PFSK-1 (cell line): ENCODE results near the gene ANO1.

Experiments
- POLR2AphosphoS5 ChIP-seq: IDR thresholded peaks from 2 replicates; pipeline ENCODE4 v1.6.1; 2012; ENCODE audit warnings: low read depth, mild to moderate bottlenecking, control low read depth, low read length, moderate library complexity
- SIN3A ChIP-seq: IDR thresholded peaks from 2 replicates; pipeline ENCODE4 v1.6.1; 2012; ENCODE audit warnings: mild to moderate bottlenecking, low read length, moderate library complexity, borderline replicate concordance; ENCODE audit not compliant: insufficient read depth
- TF ChIP-seq, protein P1 (sequence below), 2 experiments: IDR thresholded peaks; 2 replicates each; pipeline versions ENCODE4 v1.6.1 to v1.8.0; 2011 to 2012; ENCODE audit warnings: low read depth in 2 of 2, low read length in 2 of 2, control low read depth in 1 of 2, inconsistent platforms in 1 of 2, mild to moderate bottlenecking in 1 of 2, moderate library complexity in 1 of 2; ENCODE audit not compliant: insufficient read depth in 1 of 2

DNA sequence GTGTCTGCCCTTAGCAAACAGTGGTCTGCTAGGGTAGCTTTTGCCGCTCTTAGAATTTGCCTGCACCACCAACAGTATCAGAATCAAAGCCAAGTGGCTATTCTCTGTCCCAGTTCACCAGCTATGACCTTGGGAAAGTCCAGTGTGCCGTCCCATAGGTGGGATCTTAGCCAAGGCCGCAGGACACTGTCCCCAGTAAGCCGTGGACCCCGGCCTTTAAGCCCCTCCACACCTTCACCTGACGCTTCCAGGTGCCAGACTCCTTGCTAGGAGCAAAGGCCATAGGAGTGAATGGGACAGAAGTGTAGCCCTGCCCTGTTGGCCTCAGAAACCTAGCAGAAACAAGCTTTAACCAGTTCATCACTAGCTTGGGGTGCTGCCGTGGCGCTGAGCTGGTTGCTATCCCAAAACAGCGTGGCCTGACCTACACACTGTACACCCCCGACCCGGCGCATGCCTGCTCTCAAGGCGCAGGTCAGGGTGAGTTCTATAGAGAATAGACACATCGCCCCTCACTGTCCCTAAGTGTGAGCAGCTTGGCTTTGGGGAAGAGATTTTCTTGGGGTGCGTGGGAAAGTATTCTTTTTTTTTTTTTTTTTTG lies 129.5 kb downstream of the ANO1 start:
- TF ChIP-seq POLR2AphosphoS5 (no peak; the same call in 1 of the 2 replicates), SIN3A (no peak)
- TF ChIP-seq, protein P1, sequence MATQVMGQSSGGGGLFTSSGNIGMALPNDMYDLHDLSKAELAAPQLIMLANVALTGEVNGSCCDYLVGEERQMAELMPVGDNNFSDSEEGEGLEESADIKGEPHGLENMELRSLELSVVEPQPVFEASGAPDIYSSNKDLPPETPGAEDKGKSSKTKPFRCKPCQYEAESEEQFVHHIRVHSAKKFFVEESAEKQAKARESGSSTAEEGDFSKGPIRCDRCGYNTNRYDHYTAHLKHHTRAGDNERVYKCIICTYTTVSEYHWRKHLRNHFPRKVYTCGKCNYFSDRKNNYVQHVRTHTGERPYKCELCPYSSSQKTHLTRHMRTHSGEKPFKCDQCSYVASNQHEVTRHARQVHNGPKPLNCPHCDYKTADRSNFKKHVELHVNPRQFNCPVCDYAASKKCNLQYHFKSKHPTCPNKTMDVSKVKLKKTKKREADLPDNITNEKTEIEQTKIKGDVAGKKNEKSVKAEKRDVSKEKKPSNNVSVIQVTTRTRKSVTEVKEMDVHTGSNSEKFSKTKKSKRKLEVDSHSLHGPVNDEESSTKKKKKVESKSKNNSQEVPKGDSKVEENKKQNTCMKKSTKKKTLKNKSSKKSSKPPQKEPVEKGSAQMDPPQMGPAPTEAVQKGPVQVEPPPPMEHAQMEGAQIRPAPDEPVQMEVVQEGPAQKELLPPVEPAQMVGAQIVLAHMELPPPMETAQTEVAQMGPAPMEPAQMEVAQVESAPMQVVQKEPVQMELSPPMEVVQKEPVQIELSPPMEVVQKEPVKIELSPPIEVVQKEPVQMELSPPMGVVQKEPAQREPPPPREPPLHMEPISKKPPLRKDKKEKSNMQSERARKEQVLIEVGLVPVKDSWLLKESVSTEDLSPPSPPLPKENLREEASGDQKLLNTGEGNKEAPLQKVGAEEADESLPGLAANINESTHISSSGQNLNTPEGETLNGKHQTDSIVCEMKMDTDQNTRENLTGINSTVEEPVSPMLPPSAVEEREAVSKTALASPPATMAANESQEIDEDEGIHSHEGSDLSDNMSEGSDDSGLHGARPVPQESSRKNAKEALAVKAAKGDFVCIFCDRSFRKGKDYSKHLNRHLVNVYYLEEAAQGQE (IDR thresholded peaks at IDR 0.05; ENCODE audit: insufficient read depth in 1 of 2, low read depth in 2 of 2, low read length in 2 of 2): no peak
